Motor neuron (in vitro differentiated cells): ENCODE measurements around the gene MTPN. TPM values are rescaled to one million over a fixed set of nuclear protein-coding genes. Genes with fewer than 3 reads are reported as not detected.

Source experiments
- ATAC-seq, 8 experiments: fragments of 200-7000 bp; cut with Tn5 transposase; replicated peaks in 6 of 8; 2 replicates each; pipeline ENCODE4 v1.8.0; 2021; ENCODE audit warnings: mild to moderate bottlenecking in 8 of 8, moderate library complexity in 8 of 8
- H3K27ac ChIP-seq, 2 donors: fragments of 250-450 bp; sonication (Bioruptor Pico); 2 replicates each; pipeline ENCODE4 v1.9.0; 2021; ENCODE audit warnings: antibody characterized with exemption in 2 of 2, mild to moderate bottlenecking in 2 of 2, moderate library complexity in 1 of 2
- H3K4me1 ChIP-seq, 2 donors: fragments of 250-450 bp; sonication (Bioruptor Pico); replicated peaks in 1 of 2; 2 replicates each; pipeline ENCODE4 v1.6.1; 2021; ENCODE audit warnings: antibody characterized with exemption in 2 of 2, mild to moderate bottlenecking in 2 of 2, moderate library complexity in 1 of 2
- H3K4me3 ChIP-seq, 5 donors: fragments of 250-450 bp; sonication (Bioruptor Pico); 2 replicates each; pipeline ENCODE4 v1.9.0; 2021; ENCODE audit warnings: antibody characterized with exemption in 5 of 5, mild to moderate bottlenecking in 5 of 5, moderate library complexity in 4 of 5
- WGBS, 10 experiments: fragments of 450-650 bp; shearing (Covaris generic); methylation state at CpG; one replicate each; pipeline ENCODE4 v1.0.0; 2022; 5-methylcytosine and 5-hydroxymethylcytosine counted together
- in situ Hi-C, 9 experiments: fragments of 400-800 bp; cut with MboI; loops; one replicate each; pipeline ENCODE4 v1.15.0; 2021; ENCODE audit warnings: low sequenced_read_pairs in 9 of 9, low pct_unique_long_range_greater_than_20kb in 2 of 9; ENCODE audit not compliant: unreplicated experiment in 9 of 9
- total RNA-seq, 8 experiments: library from RNA; unstranded; fragments of 300-600 nt; gene quantifications; 2 replicates each; pipeline versions ENCODE4 v1.2.3 to v1.2.4, GENCODE V29; 2022

MTPN gene
- total RNA-seq, 8 experiments from 2014 or later: 97.3 to 205 (median 118) TPM

GRCh38 chr7:135980012-135980551, 2.9 kb upstream of the MTPN start:
- Histone ChIP-seq H3K27ac (no peak overlapping the region), H3K4me3 (no peak overlapping the region), H3K4me1 (peaks cover 9 to 15% of the 10 kb centered on the region in 2 donors)
- in situ Hi-C loops: no loop called here
- 0 to 100% (median 80%) methylated on average over 1 to 2 of the region's 2 CpGs for WGBS, 10 experiments
- peak in 2 of 8 experiments; percentile 12 to 20 for ATAC-seq

GRCh38 chr7:135979471-135980011, 2.4 kb upstream of the MTPN start:
- H3K27ac ChIP-seq: no peak overlapping the region
- H3K4me1 ChIP-seq: peaks cover 9 to 15% of the 10 kb centered on the region in 2 donors
- in situ Hi-C loops: no loop called here
- H3K4me3 ChIP-seq: no peak overlapping the region
- no peak for ATAC-seq

- in situ Hi-C loops: no loop called here
- Histone ChIP-seq H3K4me1 (peaks cover 9 to 15% of the 10 kb centered on the region in 2 donors), H3K4me3 (no peak overlapping the region), H3K27ac (no peak overlapping the region)
- ATAC-seq: no peak
- WGBS, 10 experiments: 70 to 100% (median 96%) methylated on average over 1 to 3 of the region's 4 CpGs; no CpG with 5 or more reads in 2 of the 10 experiments
Observed at GRCh38 chr7:135978624-135979023, 1.5 kb upstream of the MTPN start.

GRCh38 chr7:135977742-135978066, 545 bp upstream of the MTPN start:
- Histone ChIP-seq H3K27ac (no peak overlapping the region), H3K4me3 (peak overlapping the region; percentile 62 to 95 (median 73)), H3K4me1 (peaks cover 9 to 15% of the 10 kb centered on the region in 2 donors)
- WGBS, 10 experiments: 48 to 100% (median 76%) methylated on average over 2 to 6 of the region's 6 CpGs; no CpG with 5 or more reads in 2 of the 10 experiments
- in situ Hi-C loops: no loop called here
- peak in 4 of 8 experiments; percentile 1 to 23 (median 8) for ATAC-seq

- in situ Hi-C loops: no loop called here
- WGBS, 10 experiments: 0 to 60% (median 0%) methylated on average over 1 to 6 of the region's 13 CpGs; no CpG with 5 or more reads in 1 of the 10 experiments
- Histone ChIP-seq H3K27ac (peak overlapping the region; percentile 79 to 80), H3K4me3 (peak overlapping the region; percentile 62 to 95 (median 73)), H3K4me1 (peaks cover 9 to 15% of the 10 kb centered on the region in 2 donors)
- ATAC-seq: no peak
Observed at GRCh38 chr7:135976312-135977006, 700 bp downstream of the MTPN start.

- Histone ChIP-seq H3K4me3 (no peak overlapping the region), H3K4me1 (peaks cover 9 to 15% of the 10 kb centered on the region in 2 donors), H3K27ac (no peak overlapping the region)
- WGBS, 10 experiments: 83 to 100% (median 100%) methylated on average over 1 to 2 of the region's 2 CpGs; no CpG with 5 or more reads in 1 of the 10 experiments
- in situ Hi-C loops: no loop called here
- no peak for ATAC-seq
Observed at GRCh38 chr7:135975166-135975565, 2.0 kb downstream of the MTPN start.

- no peak overlapping the region for H3K27ac ChIP-seq
- H3K4me3 ChIP-seq: no peak overlapping the region
- H3K4me1 ChIP-seq: peaks cover 9 to 15% of the 10 kb centered on the region in 2 donors
- in situ Hi-C loops: no loop called here
- WGBS, 10 experiments: 75 to 100% (median 100%) methylated on average over 1 of the region's 1 CpG; no CpG with 5 or more reads in 2 of the 10 experiments
- no peak for ATAC-seq
Observed at GRCh38 chr7:135974667-135975066, 2.5 kb downstream of the MTPN start.

- H3K4me1 ChIP-seq: peaks cover 9 to 12% of the 10 kb centered on the region in 2 donors
- no peak overlapping the region for H3K27ac ChIP-seq
- no peak for ATAC-seq
- no peak overlapping the region for H3K4me3 ChIP-seq
- in situ Hi-C loops: no loop called here
Observed at GRCh38 chr7:135971366-135971725, 5.8 kb downstream of the MTPN start.

- Histone ChIP-seq H3K27ac (no peak overlapping the region), H3K4me3 (no peak overlapping the region), H3K4me1 (peaks cover 4 to 7% of the 10 kb centered on the region in 2 donors)
- WGBS, 10 experiments: 29 to 100% (median 83%) methylated on average over 1 of the region's 1 CpG; no CpG with 5 or more reads in 3 of the 10 experiments
- in situ Hi-C loops: no loop called here
- ATAC-seq: no peak
Observed at GRCh38 chr7:135970682-135971365, 6.3 kb downstream of the MTPN start.

GRCh38 chr7:135970045-135970444, 7.1 kb downstream of the MTPN start:
- 60 to 100% (median 92%) methylated on average over 2 to 3 of the region's 3 CpGs for WGBS, 10 experiments
- no peaks in the 10 kb centered on the region for H3K4me1 ChIP-seq
- H3K27ac ChIP-seq: no peak overlapping the region
- no peak for ATAC-seq
- H3K4me3 ChIP-seq: no peak overlapping the region
- in situ Hi-C loops: no loop called here

- 80 to 100% (median 91%) methylated on average over 1 to 9 of the region's 9 CpGs for WGBS, 10 experiments
- Histone ChIP-seq H3K4me1 (no peaks in the 10 kb centered on the region), H3K27ac (no peak overlapping the region), H3K4me3 (no peak overlapping the region)
- in situ Hi-C loops: no loop called here
- no peak for ATAC-seq
Observed at GRCh38 chr7:135966341-135967043, 10.7 kb downstream of the MTPN start.

GRCh38 chr7:135965602-135966001, 11.6 kb downstream of the MTPN start:
- Histone ChIP-seq H3K27ac (no peak overlapping the region), H3K4me1 (no peaks in the 10 kb centered on the region), H3K4me3 (no peak overlapping the region)
- in situ Hi-C loops: no loop called here
- ATAC-seq: no peak
- WGBS, 10 experiments: 83 to 100% (median 100%) methylated on average over 1 of the region's 1 CpG; no CpG with 5 or more reads in 1 of the 10 experiments

- no peak overlapping the region for H3K4me3 ChIP-seq
- no peak overlapping the region for H3K27ac ChIP-seq
- in situ Hi-C loops: no loop called here
- ATAC-seq: no peak
- WGBS, 10 experiments: 57 to 100% (median 92%) methylated on average over 1 of the region's 1 CpG; no CpG with 5 or more reads in 5 of the 10 experiments
- H3K4me1 ChIP-seq: no peaks in the 10 kb centered on the region
Observed at GRCh38 chr7:135964791-135965190, 12.4 kb downstream of the MTPN start.
